Measurements from ENCODE around the gene CCNI2.

- TF ChIP-seq, protein P1, sequence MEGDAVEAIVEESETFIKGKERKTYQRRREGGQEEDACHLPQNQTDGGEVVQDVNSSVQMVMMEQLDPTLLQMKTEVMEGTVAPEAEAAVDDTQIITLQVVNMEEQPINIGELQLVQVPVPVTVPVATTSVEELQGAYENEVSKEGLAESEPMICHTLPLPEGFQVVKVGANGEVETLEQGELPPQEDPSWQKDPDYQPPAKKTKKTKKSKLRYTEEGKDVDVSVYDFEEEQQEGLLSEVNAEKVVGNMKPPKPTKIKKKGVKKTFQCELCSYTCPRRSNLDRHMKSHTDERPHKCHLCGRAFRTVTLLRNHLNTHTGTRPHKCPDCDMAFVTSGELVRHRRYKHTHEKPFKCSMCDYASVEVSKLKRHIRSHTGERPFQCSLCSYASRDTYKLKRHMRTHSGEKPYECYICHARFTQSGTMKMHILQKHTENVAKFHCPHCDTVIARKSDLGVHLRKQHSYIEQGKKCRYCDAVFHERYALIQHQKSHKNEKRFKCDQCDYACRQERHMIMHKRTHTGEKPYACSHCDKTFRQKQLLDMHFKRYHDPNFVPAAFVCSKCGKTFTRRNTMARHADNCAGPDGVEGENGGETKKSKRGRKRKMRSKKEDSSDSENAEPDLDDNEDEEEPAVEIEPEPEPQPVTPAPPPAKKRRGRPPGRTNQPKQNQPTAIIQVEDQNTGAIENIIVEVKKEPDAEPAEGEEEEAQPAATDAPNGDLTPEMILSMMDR (IDR thresholded peaks at IDR 0.05) = no peak
- no peak for TF ChIP-seq POLR2AphosphoS5 (IDR thresholded peaks at IDR 0.05)
Measured at GRCh38 chr5:132778856-132779255, 31.6 kb downstream of the CCNI2 start.
